HEK293 (cell line): ENCODE results near the gene CORO2B.

Experiments used
- FEZF1 ChIP-seq: fragments of 450-650 bp; formaldehyde crosslinking; IDR thresholded peaks from 2 replicates; pipeline ENCODE4 v1.5.1; 2016; ENCODE audit warnings: missing biosample characterization, missing genetic modification characterization
- GLIS1 ChIP-seq: fragments of 450-650 bp; formaldehyde crosslinking; IDR thresholded peaks from 2 replicates; pipeline ENCODE4 v1.5.1; 2016; ENCODE audit warnings: missing biosample characterization, missing genetic modification characterization
- IKZF3 ChIP-seq: fragments of 450-650 bp; IDR thresholded peaks from 2 replicates; pipeline ENCODE4 v1.5.0; 2018; ENCODE audit warnings: missing biosample characterization, mild to moderate bottlenecking, missing genetic modification characterization, moderate library complexity
- OVOL3 ChIP-seq: fragments of 450-650 bp; formaldehyde crosslinking; IDR thresholded peaks from 2 replicates; pipeline ENCODE4 v1.5.1; 2016; ENCODE audit warnings: missing biosample characterization, missing genetic modification characterization
- REPIN1 ChIP-seq: fragments of 450-650 bp; formaldehyde crosslinking; IDR thresholded peaks from 2 replicates; pipeline ENCODE4 v1.5.1; 2017; ENCODE audit warnings: missing biosample characterization, missing genetic modification characterization, low read depth
- SALL2 ChIP-seq: fragments of 450-650 bp; formaldehyde crosslinking; IDR thresholded peaks from 2 replicates; pipeline ENCODE4 v1.5.0; 2017; ENCODE audit warnings: missing biosample characterization, mild to moderate bottlenecking, missing genetic modification characterization, borderline replicate concordance
- TRIM28 ChIP-seq: IDR thresholded peaks from 2 replicates; pipeline ENCODE4 v1.6.1; 2011; ENCODE audit warnings: low read length, control low read depth, borderline replicate concordance
- ZBTB48 ChIP-seq: fragments of 450-650 bp; formaldehyde crosslinking; IDR thresholded peaks from 2 replicates; pipeline ENCODE4 v1.5.1; 2016; ENCODE audit warnings: missing biosample characterization, missing genetic modification characterization
- ZFP3 ChIP-seq: fragments of 450-650 bp; formaldehyde crosslinking; IDR thresholded peaks from 2 replicates; pipeline ENCODE4 v1.5.1; 2016; ENCODE audit warnings: low read depth, missing biosample characterization, missing genetic modification characterization
- ZFP37 ChIP-seq: fragments of 450-650 bp; formaldehyde crosslinking; IDR thresholded peaks from 2 replicates; pipeline ENCODE4 v1.5.1; 2016; ENCODE audit warnings: missing biosample characterization, missing genetic modification characterization
- ZNF10 ChIP-seq: fragments of 450-650 bp; formaldehyde crosslinking; IDR thresholded peaks from 2 replicates; pipeline ENCODE4 v1.5.1; 2017; ENCODE audit warnings: missing biosample characterization, missing genetic modification characterization
- ZNF138 ChIP-seq: fragments of 450-650 bp; formaldehyde crosslinking; IDR thresholded peaks from 2 replicates; pipeline ENCODE4 v1.5.1; 2016; ENCODE audit warnings: missing biosample characterization, missing genetic modification characterization, borderline replicate concordance
- ZNF155 ChIP-seq: fragments of 450-650 bp; formaldehyde crosslinking; IDR thresholded peaks from 2 replicates; pipeline ENCODE4 v1.5.1; 2016; ENCODE audit warnings: missing biosample characterization, missing genetic modification characterization
- ZNF19 ChIP-seq: fragments of 450-650 bp; formaldehyde crosslinking; IDR thresholded peaks from 2 replicates; pipeline ENCODE4; 2016; ENCODE audit warnings: missing biosample characterization, missing genetic modification characterization, low read depth
- ZNF292 ChIP-seq: fragments of 450-650 bp; formaldehyde crosslinking; IDR thresholded peaks from 2 replicates; pipeline ENCODE4 v1.5.1; 2016; ENCODE audit warnings: low read depth, missing biosample characterization, missing genetic modification characterization, borderline replicate concordance
- ZNF302 ChIP-seq: fragments of 450-650 bp; formaldehyde crosslinking; IDR thresholded peaks from 2 replicates; pipeline ENCODE4 v1.5.1; 2016; ENCODE audit warnings: missing biosample characterization, missing genetic modification characterization, low read depth
- ZNF311 ChIP-seq: fragments of 450-650 bp; formaldehyde crosslinking; IDR thresholded peaks from 2 replicates; pipeline ENCODE4 v1.5.1; 2017; ENCODE audit warnings: missing biosample characterization, missing genetic modification characterization, borderline replicate concordance
- ZNF473 ChIP-seq: fragments of 450-650 bp; formaldehyde crosslinking; IDR thresholded peaks from 2 replicates; pipeline ENCODE4 v1.5.1; 2017; ENCODE audit warnings: missing biosample characterization, missing genetic modification characterization
- ZNF521 ChIP-seq: fragments of 450-650 bp; formaldehyde crosslinking; IDR thresholded peaks from 2 replicates; pipeline ENCODE4 v1.5.1; 2017; ENCODE audit warnings: missing biosample characterization, mild to moderate bottlenecking, missing genetic modification characterization
- ZNF658 ChIP-seq: fragments of 450-650 bp; formaldehyde crosslinking; IDR thresholded peaks from 2 replicates; pipeline ENCODE4; 2016; ENCODE audit warnings: missing biosample characterization, missing genetic modification characterization
- TF ChIP-seq, protein P1 (sequence below): fragments of 450-650 bp; formaldehyde crosslinking; IDR thresholded peaks from 2 replicates; pipeline ENCODE4 v1.5.1; 2016; ENCODE audit warnings: missing biosample characterization, missing genetic modification characterization
- TF ChIP-seq, protein P2 (sequence below): fragments of 450-650 bp; formaldehyde crosslinking; IDR thresholded peaks from 2 replicates; pipeline ENCODE4 v1.5.1; 2017; ENCODE audit warnings: missing biosample characterization, mild to moderate bottlenecking, missing genetic modification characterization, moderate library complexity
- TF ChIP-seq, protein P3 (sequence below): fragments of 450-650 bp; formaldehyde crosslinking; IDR thresholded peaks from 2 replicates; pipeline ENCODE4 v1.5.1; 2016; ENCODE audit warnings: missing biosample characterization, missing genetic modification characterization
- TF ChIP-seq, protein P4 (sequence below): fragments of 450-650 bp; formaldehyde crosslinking; IDR thresholded peaks from 2 replicates; pipeline ENCODE4 v1.5.1; 2016; ENCODE audit warnings: missing biosample characterization, missing genetic modification characterization, borderline replicate concordance
- TF ChIP-seq, protein P5 (sequence below): fragments of 450-650 bp; formaldehyde crosslinking; IDR thresholded peaks from 2 replicates; pipeline ENCODE4 v1.5.1; 2017; ENCODE audit warnings: missing biosample characterization, missing genetic modification characterization
- TF ChIP-seq, protein P6 (sequence below): fragments of 450-650 bp; formaldehyde crosslinking; IDR thresholded peaks from 2 replicates; pipeline ENCODE4 v1.5.1; 2016; ENCODE audit warnings: missing biosample characterization, missing genetic modification characterization
- TF ChIP-seq, protein P7 (sequence below): fragments of 450-650 bp; formaldehyde crosslinking; IDR thresholded peaks from 2 replicates; pipeline ENCODE4 v1.5.1; 2016; ENCODE audit warnings: missing biosample characterization, missing genetic modification characterization

Gene CORO2B

DNA sequence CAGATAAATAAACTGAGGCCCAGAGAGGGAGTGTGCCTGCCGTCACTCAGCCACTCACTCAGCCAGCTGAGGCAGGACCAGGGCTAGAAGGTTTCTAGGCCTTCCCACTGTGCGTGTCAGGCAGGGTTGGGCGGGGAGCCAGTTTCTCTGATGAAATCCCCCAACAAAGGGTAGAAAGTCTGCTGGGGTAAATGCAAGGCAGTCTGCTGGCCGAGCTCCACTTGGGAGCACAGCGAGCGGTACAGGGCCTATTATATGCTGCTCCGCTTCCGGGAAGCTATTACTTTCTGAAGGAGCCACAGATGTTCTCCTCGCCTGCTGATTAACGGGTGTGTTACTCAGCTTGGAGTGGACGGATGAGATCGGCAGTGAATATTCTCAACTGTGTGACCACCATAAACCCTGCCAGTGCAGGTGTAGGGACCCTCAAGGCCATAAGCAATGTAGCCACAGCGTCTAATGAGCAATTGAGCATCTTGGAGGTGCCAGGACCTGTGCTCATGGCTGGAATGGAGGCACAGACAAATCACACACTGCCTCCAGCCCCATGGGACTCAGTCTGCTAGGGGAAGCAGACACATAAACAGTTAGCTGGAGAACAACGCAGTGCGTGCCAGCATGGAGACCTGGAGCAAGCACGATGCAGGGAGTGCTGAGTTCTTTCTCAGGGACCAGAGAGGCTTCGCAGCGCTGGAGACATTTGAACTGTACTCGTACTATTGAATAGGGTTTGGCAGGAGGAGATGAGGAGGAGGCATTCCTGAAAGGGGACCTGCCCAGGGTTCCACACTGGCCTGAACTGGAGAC lies 42.1 kb downstream of the CORO2B start (continued):
- TF ChIP-seq ZFP3 (tag by site-specific recombination) (no peak), ZNF311 (tag by site-specific recombination) (no peak), ZNF521 (tag by site-specific recombination) (no peak), ZNF10 (tag by site-specific recombination) (peak; percentile 88; the same call in 1 of the 2 replicates), ZNF302 (tag by site-specific recombination) (no peak), ZNF138 (tag by site-specific recombination) (no peak), ZNF19 (no peak), GLIS1 (tag by site-specific recombination) (peak; percentile 56), ZNF155 (tag by site-specific recombination) (no peak), FEZF1 (tag by site-specific recombination) (peak; percentile 46; the same call in 1 of the 2 replicates), REPIN1 (tag by site-specific recombination) (no peak), IKZF3 (tag by site-specific recombination) (peak; percentile 88), TRIM28 (no peak), ZBTB48 (tag by site-specific recombination) (no peak; the same call in 1 of the 2 replicates), ZNF292 (tag by site-specific recombination) (no peak), ZNF658 (tag by site-specific recombination) (no peak), OVOL3 (tag by site-specific recombination) (no peak), SALL2 (no peak), ZNF473 (tag by site-specific recombination) (no peak), ZFP37 (tag by site-specific recombination) (no peak)
- TF ChIP-seq, protein P1, sequence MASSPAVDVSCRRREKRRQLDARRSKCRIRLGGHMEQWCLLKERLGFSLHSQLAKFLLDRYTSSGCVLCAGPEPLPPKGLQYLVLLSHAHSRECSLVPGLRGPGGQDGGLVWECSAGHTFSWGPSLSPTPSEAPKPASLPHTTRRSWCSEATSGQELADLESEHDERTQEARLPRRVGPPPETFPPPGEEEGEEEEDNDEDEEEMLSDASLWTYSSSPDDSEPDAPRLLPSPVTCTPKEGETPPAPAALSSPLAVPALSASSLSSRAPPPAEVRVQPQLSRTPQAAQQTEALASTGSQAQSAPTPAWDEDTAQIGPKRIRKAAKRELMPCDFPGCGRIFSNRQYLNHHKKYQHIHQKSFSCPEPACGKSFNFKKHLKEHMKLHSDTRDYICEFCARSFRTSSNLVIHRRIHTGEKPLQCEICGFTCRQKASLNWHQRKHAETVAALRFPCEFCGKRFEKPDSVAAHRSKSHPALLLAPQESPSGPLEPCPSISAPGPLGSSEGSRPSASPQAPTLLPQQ (tag by site-specific recombination) = no peak; the same call in 1 of the 2 replicates
- TF ChIP-seq, protein P2, sequence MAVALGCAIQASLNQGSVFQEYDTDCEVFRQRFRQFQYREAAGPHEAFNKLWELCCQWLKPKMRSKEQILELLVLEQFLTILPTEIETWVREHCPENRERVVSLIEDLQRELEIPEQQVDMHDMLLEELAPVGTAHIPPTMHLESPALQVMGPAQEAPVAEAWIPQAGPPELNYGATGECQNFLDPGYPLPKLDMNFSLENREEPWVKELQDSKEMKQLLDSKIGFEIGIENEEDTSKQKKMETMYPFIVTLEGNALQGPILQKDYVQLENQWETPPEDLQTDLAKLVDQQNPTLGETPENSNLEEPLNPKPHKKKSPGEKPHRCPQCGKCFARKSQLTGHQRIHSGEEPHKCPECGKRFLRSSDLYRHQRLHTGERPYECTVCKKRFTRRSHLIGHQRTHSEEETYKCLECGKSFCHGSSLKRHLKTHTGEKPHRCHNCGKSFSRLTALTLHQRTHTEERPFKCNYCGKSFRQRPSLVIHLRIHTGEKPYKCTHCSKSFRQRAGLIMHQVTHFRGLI = peak; percentile 67
- TF ChIP-seq, protein P3, sequence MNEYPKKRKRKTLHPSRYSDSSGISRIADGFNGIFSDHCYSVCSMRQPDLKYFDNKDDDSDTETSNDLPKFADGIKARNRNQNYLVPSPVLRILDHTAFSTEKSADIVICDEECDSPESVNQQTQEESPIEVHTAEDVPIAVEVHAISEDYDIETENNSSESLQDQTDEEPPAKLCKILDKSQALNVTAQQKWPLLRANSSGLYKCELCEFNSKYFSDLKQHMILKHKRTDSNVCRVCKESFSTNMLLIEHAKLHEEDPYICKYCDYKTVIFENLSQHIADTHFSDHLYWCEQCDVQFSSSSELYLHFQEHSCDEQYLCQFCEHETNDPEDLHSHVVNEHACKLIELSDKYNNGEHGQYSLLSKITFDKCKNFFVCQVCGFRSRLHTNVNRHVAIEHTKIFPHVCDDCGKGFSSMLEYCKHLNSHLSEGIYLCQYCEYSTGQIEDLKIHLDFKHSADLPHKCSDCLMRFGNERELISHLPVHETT (tag by site-specific recombination) = no peak
- TF ChIP-seq, protein P4, sequence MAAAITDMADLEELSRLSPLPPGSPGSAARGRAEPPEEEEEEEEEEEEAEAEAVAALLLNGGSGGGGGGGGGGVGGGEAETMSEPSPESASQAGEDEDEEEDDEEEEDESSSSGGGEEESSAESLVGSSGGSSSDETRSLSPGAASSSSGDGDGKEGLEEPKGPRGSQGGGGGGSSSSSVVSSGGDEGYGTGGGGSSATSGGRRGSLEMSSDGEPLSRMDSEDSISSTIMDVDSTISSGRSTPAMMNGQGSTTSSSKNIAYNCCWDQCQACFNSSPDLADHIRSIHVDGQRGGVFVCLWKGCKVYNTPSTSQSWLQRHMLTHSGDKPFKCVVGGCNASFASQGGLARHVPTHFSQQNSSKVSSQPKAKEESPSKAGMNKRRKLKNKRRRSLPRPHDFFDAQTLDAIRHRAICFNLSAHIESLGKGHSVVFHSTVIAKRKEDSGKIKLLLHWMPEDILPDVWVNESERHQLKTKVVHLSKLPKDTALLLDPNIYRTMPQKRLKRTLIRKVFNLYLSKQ = no peak
- TF ChIP-seq, protein P5, sequence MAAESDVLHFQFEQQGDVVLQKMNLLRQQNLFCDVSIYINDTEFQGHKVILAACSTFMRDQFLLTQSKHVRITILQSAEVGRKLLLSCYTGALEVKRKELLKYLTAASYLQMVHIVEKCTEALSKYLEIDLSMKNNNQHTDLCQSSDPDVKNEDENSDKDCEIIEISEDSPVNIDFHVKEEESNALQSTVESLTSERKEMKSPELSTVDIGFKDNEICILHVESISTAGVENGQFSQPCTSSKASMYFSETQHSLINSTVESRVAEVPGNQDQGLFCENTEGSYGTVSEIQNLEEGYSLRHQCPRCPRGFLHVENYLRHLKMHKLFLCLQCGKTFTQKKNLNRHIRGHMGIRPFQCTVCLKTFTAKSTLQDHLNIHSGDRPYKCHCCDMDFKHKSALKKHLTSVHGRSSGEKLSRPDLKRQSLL (tag by site-specific recombination) = no peak
- TF ChIP-seq, protein P6, sequence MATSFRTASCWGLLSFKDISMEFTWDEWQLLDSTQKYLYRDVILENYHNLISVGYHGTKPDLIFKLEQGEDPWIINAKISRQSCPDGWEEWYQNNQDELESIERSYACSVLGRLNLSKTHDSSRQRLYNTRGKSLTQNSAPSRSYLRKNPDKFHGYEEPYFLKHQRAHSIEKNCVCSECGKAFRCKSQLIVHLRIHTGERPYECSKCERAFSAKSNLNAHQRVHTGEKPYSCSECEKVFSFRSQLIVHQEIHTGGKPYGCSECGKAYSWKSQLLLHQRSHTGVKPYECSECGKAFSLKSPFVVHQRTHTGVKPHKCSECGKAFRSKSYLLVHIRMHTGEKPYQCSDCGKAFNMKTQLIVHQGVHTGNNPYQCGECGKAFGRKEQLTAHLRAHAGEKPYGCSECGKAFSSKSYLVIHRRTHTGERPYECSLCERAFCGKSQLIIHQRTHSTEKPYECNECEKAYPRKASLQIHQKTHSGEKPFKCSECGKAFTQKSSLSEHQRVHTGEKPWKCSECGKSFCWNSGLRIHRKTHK (tag by site-specific recombination) = no peak
- TF ChIP-seq, protein P7, sequence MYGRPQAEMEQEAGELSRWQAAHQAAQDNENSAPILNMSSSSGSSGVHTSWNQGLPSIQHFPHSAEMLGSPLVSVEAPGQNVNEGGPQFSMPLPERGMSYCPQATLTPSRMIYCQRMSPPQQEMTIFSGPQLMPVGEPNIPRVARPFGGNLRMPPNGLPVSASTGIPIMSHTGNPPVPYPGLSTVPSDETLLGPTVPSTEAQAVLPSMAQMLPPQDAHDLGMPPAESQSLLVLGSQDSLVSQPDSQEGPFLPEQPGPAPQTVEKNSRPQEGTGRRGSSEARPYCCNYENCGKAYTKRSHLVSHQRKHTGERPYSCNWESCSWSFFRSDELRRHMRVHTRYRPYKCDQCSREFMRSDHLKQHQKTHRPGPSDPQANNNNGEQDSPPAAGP = peak; percentile 58
